ENCODE data around the gene C3orf52.

Gene C3orf52

DNA sequence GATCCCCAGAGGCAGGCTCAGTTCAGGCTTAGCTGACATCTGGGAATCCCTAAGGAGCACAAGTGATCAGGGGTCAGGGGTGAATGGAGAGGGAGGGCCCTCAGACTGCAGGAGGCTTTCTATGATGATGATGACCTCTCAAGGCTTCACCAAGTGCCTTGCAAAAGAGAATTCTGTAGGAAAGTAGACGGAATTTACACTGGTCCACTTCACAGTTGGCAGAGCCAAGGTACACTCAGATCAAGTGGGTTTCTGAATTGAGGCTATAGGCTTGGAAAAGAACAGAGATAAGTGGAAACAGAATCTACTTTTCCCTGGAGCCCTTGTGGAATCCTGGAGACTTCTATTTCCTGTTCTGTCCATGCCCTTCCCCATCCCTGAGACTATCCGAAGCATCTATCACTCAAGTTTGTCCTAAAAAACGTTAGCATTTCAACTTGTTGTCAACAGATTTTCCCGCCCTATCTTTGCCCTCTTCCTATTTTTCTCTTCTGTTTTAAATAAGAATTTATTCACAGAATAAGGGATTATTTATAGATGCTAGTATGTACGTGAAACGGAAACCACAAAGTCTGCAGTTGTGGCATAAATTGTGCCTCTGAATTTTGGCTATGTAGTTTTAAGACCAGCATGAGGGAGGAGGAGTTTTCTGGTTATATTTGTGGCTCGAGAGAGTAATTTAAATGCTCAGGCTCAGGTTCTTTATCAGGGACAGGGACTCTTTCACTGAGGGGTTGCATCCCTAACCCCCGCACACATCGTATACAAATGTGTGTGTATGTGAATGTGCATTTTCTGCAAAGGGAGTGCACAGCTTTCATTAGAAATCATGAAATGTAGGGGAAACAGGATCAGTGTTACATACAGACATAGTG lies 34.0 kb downstream of the C3orf52 start:
- DNase-seq, result no peak

DNA sequence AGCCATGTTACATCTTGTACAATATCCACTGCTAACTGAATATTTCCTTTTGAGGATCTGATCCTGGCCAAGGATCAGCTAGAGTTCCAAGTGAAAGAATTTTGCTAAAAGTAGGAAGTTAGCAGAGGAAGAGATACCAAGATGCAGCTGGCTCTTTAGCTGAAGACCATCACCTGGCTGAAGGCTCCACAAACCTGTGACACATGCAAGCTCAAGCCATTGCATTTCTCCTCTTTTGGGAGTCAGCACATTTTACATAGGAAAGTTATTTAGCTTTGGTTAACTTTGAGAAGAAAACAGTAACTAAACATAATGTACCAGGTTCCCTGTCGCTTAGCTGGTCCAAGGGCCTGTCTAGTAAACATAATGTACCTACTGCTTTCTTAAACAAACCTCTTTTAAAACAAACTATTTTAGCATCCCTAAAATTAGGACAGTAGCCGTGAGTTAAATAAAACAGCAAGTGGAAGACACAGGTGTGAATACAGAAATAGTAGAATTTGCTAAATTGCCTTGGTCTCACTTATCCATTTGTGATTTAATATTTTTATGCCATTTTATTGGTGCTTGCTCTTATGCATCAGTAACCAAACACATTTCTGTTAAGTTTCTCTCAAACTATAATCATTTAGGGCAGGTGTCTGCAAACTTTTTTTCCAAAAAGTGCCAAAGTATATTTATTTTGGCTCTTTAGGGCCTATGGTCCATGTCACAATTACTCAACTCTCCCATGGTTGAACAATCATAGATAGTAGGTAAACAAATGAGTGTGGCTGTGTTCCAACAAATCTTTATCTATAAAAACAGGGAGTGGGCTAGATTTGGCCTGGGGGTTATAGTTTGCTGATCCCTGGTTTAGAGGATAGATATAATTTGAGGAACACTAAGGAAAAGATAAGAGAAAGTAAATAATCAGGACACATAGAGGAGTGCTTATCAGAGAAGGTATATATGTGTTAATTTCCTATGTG lies 35.7 kb downstream of the C3orf52 start:
- no peak for DNase-seq

DNA sequence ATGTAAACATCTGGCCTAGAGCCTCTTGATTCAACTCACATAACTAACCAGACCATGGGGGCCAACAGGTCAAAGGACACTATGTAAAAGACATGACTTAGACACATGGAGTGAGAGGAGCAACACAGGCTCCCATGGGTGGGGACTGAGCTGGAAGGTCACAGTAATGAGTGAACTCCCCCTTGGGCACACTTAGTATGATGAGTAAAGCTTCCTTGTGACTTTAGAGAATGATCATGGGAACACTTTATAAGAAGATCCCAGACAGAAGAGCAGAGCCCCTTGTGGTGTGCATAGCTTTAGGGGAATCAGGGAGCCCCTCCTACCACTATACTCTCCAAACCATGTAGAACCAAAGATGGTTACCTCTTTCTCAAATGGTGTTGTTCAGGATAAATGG lies 36.7 kb downstream of the C3orf52 start:
- DNase-seq, result no peak

DNA sequence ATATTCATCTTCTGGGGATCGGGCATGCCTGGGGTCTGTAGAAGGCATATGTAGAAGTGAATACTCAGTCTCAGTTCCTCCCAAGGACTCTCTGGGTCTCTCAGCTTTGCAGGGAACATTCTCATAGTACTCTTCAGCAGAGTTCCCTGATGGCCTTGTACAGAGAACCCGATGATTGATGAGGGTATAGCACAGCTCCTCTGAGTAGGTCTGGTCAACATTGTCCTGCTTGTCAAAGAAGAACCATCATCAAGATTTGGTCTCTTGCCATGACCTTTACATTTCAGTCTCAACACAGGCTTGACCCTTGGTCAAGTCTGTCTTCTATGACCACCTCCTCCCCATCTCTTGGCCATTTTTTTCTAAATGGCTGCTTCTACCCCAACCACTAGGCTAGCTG lies 37.4 kb downstream of the C3orf52 start:
- DNase-seq, result no peak

- no peak for DNase-seq
Measured at GRCh38 chr3:112124907-112125607, 38.9 kb downstream of the C3orf52 start.

- DNase-seq, result no peak
Measured at GRCh38 chr3:112126511-112126911, 40.3 kb downstream of the C3orf52 start.

- no peak for DNase-seq
Measured at GRCh38 chr3:112127522-112128494, 41.6 kb downstream of the C3orf52 start.

GRCh38 chr3:112128843-112129727 lies 42.9 kb downstream of the C3orf52 start:
- DNase-seq, result no peak

DNA sequence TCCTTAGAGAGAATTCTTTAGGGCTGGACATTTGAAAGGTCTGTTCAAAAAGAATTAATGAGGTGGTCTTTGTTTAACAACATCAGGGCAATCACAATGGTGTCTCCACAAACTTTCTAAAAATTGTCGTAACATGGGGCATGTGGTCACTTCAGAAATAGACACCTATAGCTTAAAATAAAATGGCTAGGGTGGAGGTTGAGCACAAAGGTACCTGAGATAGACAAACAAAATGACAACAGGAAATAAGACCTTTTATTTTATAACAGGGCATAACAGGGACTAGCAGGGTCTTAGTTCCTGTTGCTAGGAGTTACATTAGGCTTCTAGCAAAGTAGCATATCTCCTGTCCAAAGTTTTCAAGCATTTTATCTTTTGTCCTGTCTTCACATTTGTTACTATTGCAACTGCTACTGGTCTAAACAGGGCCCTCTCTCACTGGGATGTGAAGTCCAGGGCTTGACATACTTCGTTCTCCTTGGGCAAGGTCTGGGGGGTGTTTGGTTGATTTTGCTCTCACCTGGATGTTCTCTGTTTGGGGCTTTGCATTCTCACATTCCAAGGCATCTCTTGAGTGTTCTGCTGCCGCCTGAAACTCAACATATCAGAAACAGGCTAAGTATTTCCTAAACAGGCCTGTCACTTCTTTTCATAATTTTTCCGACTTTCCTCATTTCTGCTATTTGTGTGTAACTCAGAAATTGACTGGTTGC lies 43.9 kb downstream of the C3orf52 start:
- no peak for DNase-seq

DNA sequence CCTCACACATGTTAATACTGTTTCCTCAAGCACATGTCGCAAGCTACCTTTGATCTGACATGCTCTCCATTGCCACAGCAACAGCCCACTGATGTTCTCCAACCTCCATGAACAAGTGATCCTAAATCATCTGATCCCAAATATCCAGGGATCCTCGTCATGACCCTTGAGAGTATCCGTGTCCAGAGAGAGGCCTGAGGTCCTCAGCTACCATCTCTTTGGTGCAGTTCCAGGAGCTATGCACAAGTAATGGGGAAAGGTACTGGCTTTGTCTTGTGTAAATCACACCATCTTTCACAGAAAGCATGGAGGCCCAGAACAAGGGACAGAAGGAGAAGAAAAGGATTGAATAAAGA lies 44.4 kb downstream of the C3orf52 start:
- no peak for DNase-seq

- DNase-seq, result no peak
Measured at GRCh38 chr3:112131111-112131510, 44.9 kb downstream of the C3orf52 start.

DNA sequence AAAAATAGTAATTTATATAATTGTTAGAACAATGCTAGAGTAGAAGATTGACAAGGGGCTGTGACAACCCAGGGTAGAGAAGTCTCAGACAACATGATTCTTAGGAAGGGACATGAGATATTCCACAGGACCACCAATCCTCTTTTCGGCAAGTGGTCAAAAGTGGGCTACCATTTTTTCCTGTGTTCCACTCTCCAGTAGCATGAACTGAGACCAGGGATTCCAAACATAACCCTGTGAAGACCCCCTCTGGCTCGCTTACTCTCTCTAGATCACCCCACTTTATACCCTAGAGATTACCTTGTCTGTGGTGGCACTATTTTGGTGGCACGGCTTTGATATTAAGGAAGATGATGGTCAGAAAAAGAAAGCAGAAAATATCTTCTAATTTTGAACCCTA lies 45.9 kb downstream of the C3orf52 start:
- no peak for DNase-seq

GRCh38 chr3:112132554-112132953 lies 46.4 kb downstream of the C3orf52 start:
- no peak for DNase-seq

DNA sequence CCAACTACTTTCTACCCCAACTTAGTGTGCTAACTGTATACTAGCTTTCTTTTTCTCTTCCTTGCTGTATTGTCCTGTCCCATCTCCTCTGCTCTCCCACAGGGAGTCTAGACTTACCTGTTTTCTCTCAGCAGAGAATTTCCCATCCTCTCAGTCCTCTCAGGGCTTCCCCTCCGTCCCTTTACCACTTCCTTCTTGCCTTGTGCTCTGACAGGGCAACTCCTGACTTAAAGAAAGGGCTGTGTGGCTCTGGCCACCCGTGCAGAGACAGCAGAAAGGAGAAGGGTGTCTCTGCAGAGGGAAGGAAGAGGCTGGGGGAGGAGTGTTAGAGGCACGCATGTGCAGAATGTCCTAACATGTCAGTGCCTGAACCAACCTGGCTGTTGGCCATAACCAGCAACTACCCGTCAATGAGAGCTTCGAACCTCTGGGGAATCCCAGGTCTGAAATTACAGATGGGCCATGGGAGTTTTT lies 46.8 kb downstream of the C3orf52 start, which contains the start of gene GCSAM:
TSS of gene GCSAM (minus strand) at position 274 of the 474 bp plus-strand sequence. CDS start at position 146, 128 bp downstream.
- DNase-seq, result no peak

- DNase-seq, result no peak
Measured at GRCh38 chr3:112133626-112134334, 47.6 kb downstream of the C3orf52 start.

- no peak for DNase-seq
Measured at GRCh38 chr3:112134335-112135124, 48.3 kb downstream of the C3orf52 start.

DNA sequence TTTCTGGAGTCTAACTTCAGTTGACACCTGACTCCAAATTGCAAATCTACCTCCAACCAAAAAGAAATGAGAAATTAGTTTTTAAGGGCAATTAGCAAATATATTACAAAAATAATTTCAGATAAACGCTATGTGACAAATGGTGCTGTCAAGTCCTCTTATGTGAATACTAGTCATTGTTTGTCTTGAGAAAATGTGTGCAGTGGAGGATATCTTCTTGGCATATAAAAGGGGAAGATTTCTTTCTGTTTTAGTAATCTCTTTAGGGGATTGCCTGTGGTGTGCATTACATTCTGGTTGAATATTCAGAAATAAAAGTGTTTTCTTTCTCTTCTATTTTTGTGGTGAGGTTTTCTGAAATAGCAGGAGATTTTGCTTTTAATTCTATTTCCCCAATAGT lies 49.9 kb downstream of the C3orf52 start:
- DNase-seq, result no peak

DNA sequence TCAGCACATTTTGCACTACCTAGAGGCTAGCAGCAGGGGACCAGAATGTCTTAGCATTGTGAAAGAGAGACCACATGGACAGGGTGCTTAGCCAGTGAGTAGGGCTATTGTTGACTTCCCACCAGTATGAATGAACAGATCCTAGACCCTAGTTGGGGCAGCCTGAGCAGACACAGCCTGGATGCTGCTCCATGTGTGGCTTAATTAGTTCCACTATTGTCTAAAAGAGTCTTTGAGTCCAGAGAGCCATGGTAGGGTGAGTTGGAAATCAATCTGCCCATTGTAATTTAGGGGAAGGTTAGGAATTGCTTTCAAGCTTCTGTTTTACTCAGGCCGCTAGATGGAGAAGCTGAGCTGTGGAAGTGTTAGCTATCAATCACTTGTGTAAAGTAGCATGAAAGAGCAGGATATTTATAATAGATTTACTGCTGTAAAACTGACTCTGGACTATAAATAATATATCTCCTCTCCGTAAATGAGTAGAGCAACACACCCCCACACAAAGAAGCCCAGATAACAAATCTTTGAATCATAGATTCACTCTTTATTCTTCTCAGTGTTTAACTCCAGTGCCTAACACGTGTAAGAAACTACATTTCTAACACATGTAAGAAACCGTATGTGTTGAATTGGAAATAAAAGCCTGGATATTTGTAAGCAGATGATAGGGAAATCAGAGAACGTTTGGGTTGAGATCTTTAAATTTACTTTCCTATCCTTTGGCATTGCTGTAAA lies 50.9 kb downstream of the C3orf52 start:
- no peak for DNase-seq
